ENCODE results near the gene NAGA.
"Not testable (repeated sequence)": the region's sequence is repeated elsewhere in the genome, so short reads cannot be mapped to it uniquely, and the experiment has no call there.

The NAGA gene

DNA sequence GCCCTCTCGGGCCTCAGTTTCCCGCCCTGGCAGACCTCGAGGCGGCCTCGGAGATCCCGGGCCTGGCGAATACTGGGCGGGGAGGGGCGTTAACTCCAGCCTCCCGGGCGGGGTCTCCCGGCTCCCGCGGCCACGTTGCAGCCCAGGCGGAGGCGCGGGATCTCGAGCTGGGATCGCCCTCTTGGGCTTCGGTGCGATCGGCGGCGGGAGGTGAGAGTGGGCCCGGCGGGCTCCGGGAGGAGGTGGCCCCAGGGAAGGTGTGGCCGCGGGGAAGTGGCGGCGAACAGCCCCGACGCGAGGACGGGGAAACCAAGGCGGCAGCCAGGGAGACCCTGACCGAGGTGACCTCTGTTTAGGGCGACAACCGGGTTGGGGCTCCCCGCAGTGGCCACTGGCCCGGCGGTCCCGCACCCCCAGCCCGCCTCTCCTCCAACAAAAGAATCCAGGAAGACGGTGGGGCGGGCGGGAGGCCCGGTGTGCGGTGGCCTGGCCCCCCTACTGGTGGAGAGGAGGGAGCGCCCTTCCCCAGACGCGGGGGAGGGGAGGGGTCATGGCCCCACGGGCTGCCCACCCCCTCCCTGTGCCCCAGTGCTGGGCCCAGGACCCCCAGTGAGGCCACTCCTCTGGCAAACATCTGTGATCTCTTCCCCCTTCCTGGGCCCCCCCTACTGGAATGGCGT, 3.7 kb upstream of the NAGA start, which contains the start of gene PHETA2:
Gene PHETA2, plus strand, starts transcription at position 117 of the 680 bp plus-strand sequence. CDS start 3,046 bp downstream, outside the sequence.
- Histone ChIP-seq H2AFZ (ENCODE audit: low read depth, low read length, severe bottlenecking) (no peak within 1 kb of the TSS), H3K9ac (ENCODE audit: low read length) (no peak within 1 kb of the TSS), H3K27me3 (ENCODE audit: low read length) (no peaks in the 10 kb centered on the region), H3K4me2 (ENCODE audit: low read depth, low read length, poor library complexity, severe bottlenecking) (no peak within 1 kb of the TSS), H3K4me3 (ENCODE audit: insufficient read depth, low read length, poor library complexity, severe bottlenecking) (no peak within 1 kb of the TSS), H3K9me3 (ENCODE audit: insufficient read depth, low read length) (no peaks in the 10 kb centered on the region), H3F3A (ENCODE audit: insufficient read depth) (no peaks in the 10 kb centered on the region), H3K27ac (ENCODE audit: low read depth, low read length) (no peak within 1 kb of the TSS), H3K9me2 (replicated peaks; ENCODE audit: insufficient read depth, low read length) (no peaks in the 10 kb centered on the region), H3K36me3 (ENCODE audit: low read length) (no peaks in the 10 kb centered on the region), H4K20me1 (ENCODE audit: low read depth, low read length) (no peaks in the 10 kb centered on the region), H3K79me2 (ENCODE audit: insufficient read depth, low read length) (no peaks in the 10 kb centered on the region)
- TF ChIP-seq, protein P1, sequence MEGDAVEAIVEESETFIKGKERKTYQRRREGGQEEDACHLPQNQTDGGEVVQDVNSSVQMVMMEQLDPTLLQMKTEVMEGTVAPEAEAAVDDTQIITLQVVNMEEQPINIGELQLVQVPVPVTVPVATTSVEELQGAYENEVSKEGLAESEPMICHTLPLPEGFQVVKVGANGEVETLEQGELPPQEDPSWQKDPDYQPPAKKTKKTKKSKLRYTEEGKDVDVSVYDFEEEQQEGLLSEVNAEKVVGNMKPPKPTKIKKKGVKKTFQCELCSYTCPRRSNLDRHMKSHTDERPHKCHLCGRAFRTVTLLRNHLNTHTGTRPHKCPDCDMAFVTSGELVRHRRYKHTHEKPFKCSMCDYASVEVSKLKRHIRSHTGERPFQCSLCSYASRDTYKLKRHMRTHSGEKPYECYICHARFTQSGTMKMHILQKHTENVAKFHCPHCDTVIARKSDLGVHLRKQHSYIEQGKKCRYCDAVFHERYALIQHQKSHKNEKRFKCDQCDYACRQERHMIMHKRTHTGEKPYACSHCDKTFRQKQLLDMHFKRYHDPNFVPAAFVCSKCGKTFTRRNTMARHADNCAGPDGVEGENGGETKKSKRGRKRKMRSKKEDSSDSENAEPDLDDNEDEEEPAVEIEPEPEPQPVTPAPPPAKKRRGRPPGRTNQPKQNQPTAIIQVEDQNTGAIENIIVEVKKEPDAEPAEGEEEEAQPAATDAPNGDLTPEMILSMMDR (IDR thresholded peaks at IDR 0.05; ENCODE audit: insufficient read depth, low read length, poor library complexity, severe bottlenecking): no peak
- TF ChIP-seq EZH2phosphoT487 (conservative IDR thresholded peaks at IDR 0.05; ENCODE audit: low read length): no peak

DNA sequence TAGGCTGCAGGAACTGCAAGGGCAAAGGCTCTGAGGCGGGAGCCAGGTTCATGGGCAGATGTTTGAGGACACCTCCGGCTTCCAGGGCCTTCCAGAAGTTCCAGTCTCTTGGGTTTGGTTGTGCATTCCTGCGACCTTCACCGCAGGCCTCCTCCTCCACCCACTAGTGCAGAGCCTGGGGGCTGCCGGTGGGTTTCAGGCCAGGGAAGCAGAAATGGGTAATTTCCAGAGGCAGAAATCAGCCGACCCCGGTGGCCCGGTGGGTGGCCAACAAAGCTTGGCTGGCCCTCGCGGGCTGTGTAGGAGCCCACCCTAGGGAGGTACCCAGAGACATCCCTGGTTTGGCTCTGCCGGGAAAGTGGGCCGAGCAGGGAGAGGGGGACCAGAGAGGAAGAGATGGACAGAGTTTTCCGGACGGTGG, 3.0 kb upstream of the NAGA start:
- Histone ChIP-seq H4K20me1 (ENCODE audit: low read depth, low read length) (no peaks in the 10 kb centered on the region), H3K9ac (ENCODE audit: low read length) (no peak overlapping the region), H3K4me3 (ENCODE audit: insufficient read depth, low read length, poor library complexity, severe bottlenecking) (no peak overlapping the region), H3K9me3 (ENCODE audit: insufficient read depth, low read length) (no peaks in the 10 kb centered on the region), H3K36me3 (ENCODE audit: low read length) (no peaks in the 10 kb centered on the region), H3F3A (ENCODE audit: insufficient read depth) (no peaks in the 10 kb centered on the region), H3K4me2 (ENCODE audit: low read depth, low read length, poor library complexity, severe bottlenecking) (no peak overlapping the region), H3K27ac (ENCODE audit: low read depth, low read length) (no peak overlapping the region), H3K27me3 (ENCODE audit: low read length) (no peaks in the 10 kb centered on the region), H2AFZ (ENCODE audit: low read depth, low read length, severe bottlenecking) (no peak overlapping the region), H3K79me2 (ENCODE audit: insufficient read depth, low read length) (no peaks in the 10 kb centered on the region), H3K9me2 (replicated peaks; ENCODE audit: insufficient read depth, low read length) (no peaks in the 10 kb centered on the region)
- no peak for TF ChIP-seq EZH2phosphoT487 (conservative IDR thresholded peaks at IDR 0.05; ENCODE audit: low read length)
- TF ChIP-seq, protein P1 (IDR thresholded peaks at IDR 0.05; ENCODE audit: insufficient read depth, low read length, poor library complexity, severe bottlenecking): no peak

DNA sequence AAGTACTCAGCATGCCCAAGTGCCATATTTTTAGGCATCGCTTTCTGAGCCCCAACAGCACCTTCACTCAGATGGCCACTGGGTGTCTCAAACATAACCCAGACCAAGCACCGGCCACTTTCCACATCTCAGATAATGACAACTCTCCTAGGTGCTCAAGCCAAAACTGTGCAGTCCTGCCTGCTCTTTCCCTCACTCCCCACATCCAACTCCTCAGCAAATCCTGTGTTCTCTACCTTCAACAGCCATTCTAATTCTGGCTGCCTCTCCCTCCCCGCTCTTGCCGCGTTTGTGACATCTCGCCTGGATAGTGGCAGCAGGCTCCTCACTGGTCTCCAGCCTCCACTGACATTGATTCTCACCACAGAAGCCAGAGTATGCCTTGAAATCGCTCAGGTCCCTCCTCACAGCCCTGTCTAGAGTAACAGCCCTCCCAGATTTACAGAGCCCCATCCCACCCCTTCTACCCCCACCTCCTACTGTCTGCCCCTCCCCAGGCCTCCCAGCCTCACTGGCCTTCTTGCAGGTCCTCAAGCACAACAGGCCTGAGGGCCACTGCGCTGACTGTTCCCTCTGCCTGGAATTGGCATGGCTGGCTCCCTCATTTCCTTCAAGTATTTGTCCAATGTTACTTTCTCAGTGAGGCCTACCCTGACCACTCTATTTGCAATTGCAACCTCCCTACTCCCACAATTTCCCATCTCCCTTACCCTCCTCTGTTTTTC, 2.2 kb upstream of the NAGA start:
- H3K27ac ChIP-seq (ENCODE audit: low read depth, low read length): no peak overlapping the region
- H3K36me3 ChIP-seq (ENCODE audit: low read length): no peaks in the 10 kb centered on the region
- H3K9ac ChIP-seq (ENCODE audit: low read length): no peak overlapping the region
- H4K20me1 ChIP-seq (ENCODE audit: low read depth, low read length): no peaks in the 10 kb centered on the region
- no peak overlapping the region for H2AFZ ChIP-seq (ENCODE audit: low read depth, low read length, severe bottlenecking)
- H3K9me3 ChIP-seq (ENCODE audit: insufficient read depth, low read length): no peaks in the 10 kb centered on the region
- no peak overlapping the region for H3K4me2 ChIP-seq (ENCODE audit: low read depth, low read length, poor library complexity, severe bottlenecking)
- TF ChIP-seq, protein P1 (IDR thresholded peaks at IDR 0.05; ENCODE audit: insufficient read depth, low read length, poor library complexity, severe bottlenecking): no peak
- TF ChIP-seq EZH2phosphoT487 (conservative IDR thresholded peaks at IDR 0.05; ENCODE audit: low read length): no peak
- no peak overlapping the region for H3K4me3 ChIP-seq (ENCODE audit: insufficient read depth, low read length, poor library complexity, severe bottlenecking)
- H3F3A ChIP-seq (ENCODE audit: insufficient read depth): no peaks in the 10 kb centered on the region
- H3K27me3 ChIP-seq (ENCODE audit: low read length): no peaks in the 10 kb centered on the region
- no peaks in the 10 kb centered on the region for H3K9me2 ChIP-seq (replicated peaks; ENCODE audit: insufficient read depth, low read length)
- H3K79me2 ChIP-seq (ENCODE audit: insufficient read depth, low read length): no peaks in the 10 kb centered on the region

DNA sequence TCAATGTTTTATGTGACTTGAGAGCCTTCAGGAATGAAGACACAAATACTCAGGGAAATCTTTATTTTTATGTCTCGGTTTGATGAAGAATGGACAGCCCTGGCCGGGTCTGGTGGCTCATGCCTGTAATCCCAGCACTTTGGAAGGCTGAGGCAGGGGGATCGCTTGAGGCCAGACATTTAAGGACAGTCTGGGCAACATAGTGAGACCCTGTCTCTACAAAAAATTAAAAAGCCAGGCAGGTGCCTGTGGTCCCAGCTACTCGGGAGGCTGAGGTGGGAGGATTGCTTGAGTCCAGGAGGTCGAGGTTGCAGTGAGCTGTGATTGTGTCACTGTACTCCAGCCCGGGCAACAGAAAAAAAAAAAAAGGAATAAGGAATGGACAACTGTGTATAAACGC, 896 bp upstream of the NAGA start:
- Histone ChIP-seq H3K9ac (ENCODE audit: low read length) (peak overlapping the region; percentile 68), H3K4me2 (ENCODE audit: low read depth, low read length, poor library complexity, severe bottlenecking) (peak overlapping the region; percentile 81), H2AFZ (ENCODE audit: low read depth, low read length, severe bottlenecking) (peak overlapping the region; percentile 87), H3K4me3 (ENCODE audit: insufficient read depth, low read length, poor library complexity, severe bottlenecking) (peak overlapping the region; percentile 56)
- H3K27me3 ChIP-seq (ENCODE audit: low read length); H3K27ac ChIP-seq (ENCODE audit: low read depth, low read length); H3K36me3 ChIP-seq (ENCODE audit: low read length); H4K20me1 ChIP-seq (ENCODE audit: low read depth, low read length); H3K79me2 ChIP-seq (ENCODE audit: insufficient read depth, low read length); H3F3A ChIP-seq (ENCODE audit: insufficient read depth); H3K9me2 ChIP-seq (replicated peaks; ENCODE audit: insufficient read depth, low read length); H3K9me3 ChIP-seq (ENCODE audit: insufficient read depth, low read length): not testable (repeated sequence)
